ENCODE results near the gene KIFC3. TPM values are rescaled to one million over a fixed set of nuclear protein-coding genes. Genes with fewer than 3 reads are reported as not detected.

KIFC3 gene
- total and polyA plus RNA-seq, 2 of the 13 experiments (the other 11 are each of a cell fraction or from before 2014, with no cell fraction given), result 42.1 to 45.3 TPM

DNA sequence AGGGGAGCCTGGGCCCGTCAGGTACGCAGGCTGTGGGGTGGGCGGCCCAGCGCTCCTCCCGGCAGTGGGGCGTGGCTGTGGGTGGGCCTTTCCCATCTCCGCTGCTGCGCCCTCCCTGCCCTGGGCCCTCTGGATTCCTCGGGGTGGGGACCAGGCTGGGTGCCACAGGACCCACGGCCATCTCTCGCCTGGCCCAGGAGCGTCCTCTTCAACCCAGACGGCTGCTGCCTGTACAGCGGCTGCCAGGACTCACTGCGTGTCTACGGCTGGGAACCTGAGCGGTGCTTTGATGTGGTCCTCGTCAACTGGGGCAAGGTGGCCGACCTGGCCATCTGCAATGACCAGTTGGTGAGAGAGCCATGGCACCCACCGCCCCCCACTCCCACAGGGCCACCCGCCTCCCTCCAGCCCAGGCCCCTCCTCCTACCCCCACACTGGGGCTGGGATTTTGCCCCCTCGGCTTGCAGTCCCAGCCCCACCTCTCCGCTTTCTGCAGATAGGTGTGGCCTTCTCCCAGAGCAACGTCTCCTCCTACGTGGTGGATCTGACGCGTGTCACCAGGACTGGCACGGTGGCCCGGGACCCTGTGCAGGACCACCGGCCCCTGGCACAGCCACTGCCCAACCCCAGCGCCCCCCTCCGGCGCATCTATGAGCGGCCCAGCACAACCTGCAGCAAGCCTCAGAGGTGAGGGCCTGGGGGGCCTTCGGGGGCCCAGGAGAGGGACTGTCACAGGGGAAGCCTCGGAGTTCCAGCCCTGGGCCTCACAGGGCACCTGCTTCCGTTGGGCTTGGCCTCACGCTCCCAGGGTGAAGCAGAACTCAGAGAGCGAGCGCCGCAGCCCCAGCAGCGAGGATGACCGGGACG lies 49.5 kb downstream of the KIFC3 start:
- Histone ChIP-seq H3K4me1 (ENCODE audit: insufficient read depth, low read length) (no peaks in the 10 kb centered on the region), H2AFZ (ENCODE audit: low read length) (no peak overlapping the region), H3K36me3 (replicated peaks in 1 of 2; ENCODE audit: control insufficient read depth in 1 of 2, insufficient read depth in 2 of 2, low read length in 2 of 2) (peaks cover 29% of the 10 kb centered on the region in 2 experiments; a peak in 4 of 5 replicates), H3K9me3 (ENCODE audit: low read length) (no peaks in the 10 kb centered on the region), H3K4me3 (replicated peaks in 1 of 3; ENCODE audit: insufficient read depth in 1 of 3, low read depth in 2 of 3, low read length in 3 of 3) (no peak overlapping the region), H3K27ac (ENCODE audit: extremely low read length, insufficient read depth, low read length) (no peak overlapping the region), H3K4me2 (ENCODE audit: low read depth, low read length) (no peak overlapping the region), H4K20me1 (ENCODE audit: insufficient read depth, low read length) (no peaks in the 10 kb centered on the region), H3K9ac (ENCODE audit: insufficient read depth, low read depth, low read length) (no peak overlapping the region), H3K27me3 (ENCODE audit: control insufficient read depth in 1 of 2, insufficient read depth in 2 of 2, low read length in 2 of 2) (no peaks in the 10 kb centered on the region), H3K79me2 (ENCODE audit: insufficient read depth, low read length) (no peaks in the 10 kb centered on the region)
- ATAC-seq (no peak), FAIRE-seq (no peak), DNase-seq (ENCODE audit: low spot score) (no peak)
- TF ChIP-seq, protein P1, sequence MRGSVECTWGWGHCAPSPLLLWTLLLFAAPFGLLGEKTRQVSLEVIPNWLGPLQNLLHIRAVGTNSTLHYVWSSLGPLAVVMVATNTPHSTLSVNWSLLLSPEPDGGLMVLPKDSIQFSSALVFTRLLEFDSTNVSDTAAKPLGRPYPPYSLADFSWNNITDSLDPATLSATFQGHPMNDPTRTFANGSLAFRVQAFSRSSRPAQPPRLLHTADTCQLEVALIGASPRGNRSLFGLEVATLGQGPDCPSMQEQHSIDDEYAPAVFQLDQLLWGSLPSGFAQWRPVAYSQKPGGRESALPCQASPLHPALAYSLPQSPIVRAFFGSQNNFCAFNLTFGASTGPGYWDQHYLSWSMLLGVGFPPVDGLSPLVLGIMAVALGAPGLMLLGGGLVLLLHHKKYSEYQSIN (CRISPR knock-in tag; IDR thresholded peaks at IDR 0.05; ENCODE audit: borderline replicate concordance), result no peak
- TF ChIP-seq RBFOX2 (IDR thresholded peaks at IDR 0.05; ENCODE audit: low read depth, low read length) (peak; percentile 35), ZGPAT (CRISPR knock-in tag; IDR thresholded peaks at IDR 0.05) (no peak), DRAP1 (CRISPR knock-in tag; IDR thresholded peaks at IDR 0.05) (no peak), ZNF577 (CRISPR knock-in tag; IDR thresholded peaks at IDR 0.05; ENCODE audit: borderline replicate concordance, low read depth) (no peak), ZNF768 (CRISPR knock-in tag; IDR thresholded peaks at IDR 0.05) (no peak)
- in situ Hi-C loops (cut with HindIII; ENCODE audit: extremely low pct_ligation_motif_present, low pct_unique_long_range_greater_than_20kb), result no loop called here
- ChIA-PET POLR2A (no interaction called here), CTCF (ENCODE audit: low intra/inter-chr PET ratio, low total read pairs) (no interaction called here)
- no TSS peak for BruUV-seq (replicated peaks)
- WGBS (ENCODE audit: low lambda C conversion rate), result 92% methylated on average over 30 of the region's 44 CpGs
- intact Hi-C loops (cut with micrococcal nuclease; ENCODE audit: unreplicated experiment), result no loop called here

Measured in HepG2 (cell line).